Adrenal gland (tissue), 19 donors: ENCODE results near the gene SBNO2. TPM values are rescaled to one million over a fixed set of nuclear protein-coding genes. Genes with fewer than 3 reads are reported as not detected.
A peak's percentile ranks its signal among the peaks of the same experiment; 100 is the strongest.

ENCODE experiments used
- DNase-seq, 7 donors: peaks; one replicate each; pipeline ENCODE4 v3.0.0-alpha.2; 2019 to 2020
- H3K27ac ChIP-seq, 5 donors: fragments of 200-600 bp; sonication (generic) in 4 of 5; 1 replicate in 3 of 5; 2 replicates in 2 of 5; pipeline versions ENCODE4 v1.5.1 to v1.8.0; 2016 to 2020; ENCODE audit warnings: mild to moderate bottlenecking in 1 of 5
- H3K27me3 ChIP-seq: fragments of 200-600 bp; 2 replicates; pipeline ENCODE4 v1.8.0; 2021
- H3K36me3 ChIP-seq, 2 donors: fragments of 200-600 bp; replicated peaks in 1 of 2; 1 replicate in 1 of 2; 2 replicates in 1 of 2; pipeline versions ENCODE4 v1.5.1 to v1.8.0; 2018 to 2022
- H3K4me1 ChIP-seq, 2 donors: fragments of 200-600 bp; replicated peaks in 1 of 2; 1 replicate in 1 of 2; 2 replicates in 1 of 2; pipeline versions ENCODE4 v1.5.1 to v1.8.0; 2018 to 2021
- H3K4me3 ChIP-seq, 4 donors: fragments of 200-600 bp; sonication (generic) in 3 of 4; one replicate each; pipeline ENCODE4 v1.5.1; 2016 to 2018
- H3K9me3 ChIP-seq, 3 donors: fragments of 200-600 bp; sonication (generic) in 1 of 3; replicated peaks in 1 of 3; 1 replicate in 2 of 3; 2 replicates in 1 of 3; pipeline versions ENCODE4 v1.5.1 to v1.8.0; 2016 to 2021
- POLR2A ChIP-seq, 2 donors: fragments of 450-650 bp; IDR thresholded peaks; one replicate each; pipeline ENCODE4 v1.6.1; 2017; ENCODE audit warnings: antibody characterized with exemption in 2 of 2, mild to moderate bottlenecking in 2 of 2, moderate library complexity in 1 of 2
- WGBS, 4 donors: extraction: QIAGEN DNeasy Blood & Tissue Kit in 2 of 4; methylation state at CpG; one replicate each; pipeline versions ENCODE4 v1.1.5 to v1.1.7; 2013 to 2017; 5-methylcytosine and 5-hydroxymethylcytosine counted together
- intact Hi-C, 2 donors: fragments of 100-400 bp; cut with DNase I; formaldehyde crosslinking; loops; one replicate each; pipeline versions ENCODE4 v1.14.1 to v1.15.0; 2022 to 2023
- long read RNA-seq, 10 donors: library from polyadenylated mRNA in 3 of 10; unstranded in 2 of 10; stranded (forward) in 1 of 10; transcript quantifications; one replicate each; pipeline ENCODE4 v2.0.0 and lab custom pipeline, GENCODE V29; 2021 to 2026
- polyA plus RNA-seq, 3 donors: library from polyadenylated mRNA; stranded (reverse); fragments of 200-250 nt in 2 of 3; fragments of 350-450 nt in 1 of 3; fragmentation: Illumina TruSeq in 1 of 3; extraction: RNeasy Lipid Tissue Mini Kit (QIAGEN cat#74804) in 1 of 3; gene quantifications; one replicate each; pipeline ENCODE4 v1.2.3, GENCODE V29; 2013 to 2014
- total RNA-seq, 9 donors: library from RNA; depleted of rRNA in 4 of 9; stranded (reverse); fragments of >200 nt in 4 of 9; fragments of 120-200 nt in 1 of 9; fragmentation: NEBNext Ultra II Directional in 1 of 9; extraction: Animal tissue kit (Norgen Biotek cat#: 25700) in 1 of 9; gene quantifications; one replicate each; pipeline versions ENCODE4 v1.1.0 to v1.2.4, GENCODE V29; 2013 to 2023
- TF ChIP-seq, protein P1 (sequence below), 6 experiments: fragments of 450-650 bp in 4 of 6; fragments of 200-600 bp in 2 of 6; sonication (generic) in 1 of 6; IDR thresholded peaks; 1 replicate in 5 of 6; 2 replicates in 1 of 6; pipeline versions ENCODE4 v1.5.1 to v1.8.0; 2016 to 2021; ENCODE audit warnings: antibody characterized with exemption in 6 of 6, mild to moderate bottlenecking in 2 of 6, moderate library complexity in 1 of 6
- donor health status: healthy with polysubstance abuse.
- donor health status: Bipolar disorder and iron deficiency.
- donor health status: DM: yes; HTN: yes; CAD: no.
- donor health status: DM: no; HTN: no; CAD: no.
- donor health status: DM: no; HTN: no; CAD: no.
- donor health status: DM: yes; HTN: yes; CAD: no.

The SBNO2 gene, protein sequence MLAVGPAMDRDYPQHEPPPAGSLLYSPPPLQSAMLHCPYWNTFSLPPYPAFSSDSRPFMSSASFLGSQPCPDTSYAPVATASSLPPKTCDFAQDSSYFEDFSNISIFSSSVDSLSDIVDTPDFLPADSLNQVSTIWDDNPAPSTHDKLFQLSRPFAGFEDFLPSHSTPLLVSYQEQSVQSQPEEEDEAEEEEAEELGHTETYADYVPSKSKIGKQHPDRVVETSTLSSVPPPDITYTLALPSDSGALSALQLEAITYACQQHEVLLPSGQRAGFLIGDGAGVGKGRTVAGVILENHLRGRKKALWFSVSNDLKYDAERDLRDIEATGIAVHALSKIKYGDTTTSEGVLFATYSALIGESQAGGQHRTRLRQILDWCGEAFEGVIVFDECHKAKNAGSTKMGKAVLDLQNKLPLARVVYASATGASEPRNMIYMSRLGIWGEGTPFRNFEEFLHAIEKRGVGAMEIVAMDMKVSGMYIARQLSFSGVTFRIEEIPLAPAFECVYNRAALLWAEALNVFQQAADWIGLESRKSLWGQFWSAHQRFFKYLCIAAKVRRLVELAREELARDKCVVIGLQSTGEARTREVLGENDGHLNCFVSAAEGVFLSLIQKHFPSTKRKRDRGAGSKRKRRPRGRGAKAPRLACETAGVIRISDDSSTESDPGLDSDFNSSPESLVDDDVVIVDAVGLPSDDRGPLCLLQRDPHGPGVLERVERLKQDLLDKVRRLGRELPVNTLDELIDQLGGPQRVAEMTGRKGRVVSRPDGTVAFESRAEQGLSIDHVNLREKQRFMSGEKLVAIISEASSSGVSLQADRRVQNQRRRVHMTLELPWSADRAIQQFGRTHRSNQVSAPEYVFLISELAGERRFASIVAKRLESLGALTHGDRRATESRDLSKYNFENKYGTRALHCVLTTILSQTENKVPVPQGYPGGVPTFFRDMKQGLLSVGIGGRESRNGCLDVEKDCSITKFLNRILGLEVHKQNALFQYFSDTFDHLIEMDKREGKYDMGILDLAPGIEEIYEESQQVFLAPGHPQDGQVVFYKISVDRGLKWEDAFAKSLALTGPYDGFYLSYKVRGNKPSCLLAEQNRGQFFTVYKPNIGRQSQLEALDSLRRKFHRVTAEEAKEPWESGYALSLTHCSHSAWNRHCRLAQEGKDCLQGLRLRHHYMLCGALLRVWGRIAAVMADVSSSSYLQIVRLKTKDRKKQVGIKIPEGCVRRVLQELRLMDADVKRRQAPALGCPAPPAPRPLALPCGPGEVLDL (N-terminal part only)
- total RNA-seq (100 to 1,000 TPM in 3 of 9 donors, 10 to 100 TPM in 6; 14.4 to 176 (median 65.2) TPM), polyA plus RNA-seq (100 to 1,000 TPM in 1 of 3 donors, 10 to 100 TPM in 2; 13.6 to 118 (median 84.2) TPM)
- long read RNA-seq, donor 1, partial matches to known transcripts, result 169 of 182 reads
- long read RNA-seq, donor 1, other reads (novel, unspliced or antisense), result 11 of 182 reads
- long read RNA-seq, donor 2, result 0 reads
- long read RNA-seq, donor 3, full-length matches to known transcripts, result 1 of 1 reads
- long read RNA-seq, donor 3, partial matches to known transcripts, result 0 of 1 reads
- long read RNA-seq, donor 3, other reads (novel, unspliced or antisense), result 0 of 1 reads
- long read RNA-seq, donor 4, partial matches to known transcripts, result 0 of 1 reads
- long read RNA-seq, donor 4, other reads (novel, unspliced or antisense), result 1 of 1 reads
- long read RNA-seq, donor 5, full-length matches to known transcripts, result 58 of 129 reads
- long read RNA-seq, donor 5, partial matches to known transcripts, result 19 of 129 reads
- long read RNA-seq, donor 5, other reads (novel, unspliced or antisense), result 52 of 129 reads
- long read RNA-seq, donor 6, partial matches to known transcripts, result 0 of 1 reads
- long read RNA-seq, donor 6, other reads (novel, unspliced or antisense), result 1 of 1 reads
- long read RNA-seq, donor 7, result 0 reads
- long read RNA-seq, donor 8, partial matches to known transcripts, result 90 of 96 reads
- long read RNA-seq, donor 8, other reads (novel, unspliced or antisense), result 5 of 96 reads
- long read RNA-seq, donor 9, partial matches to known transcripts, result 0 of 4 reads
- long read RNA-seq, donor 9, other reads (novel, unspliced or antisense), result 0 of 4 reads
- long read RNA-seq, donor 10, partial matches to known transcripts, result 0 of 1 reads
- long read RNA-seq, donor 10, other reads (novel, unspliced or antisense), result 0 of 1 reads

DNA sequence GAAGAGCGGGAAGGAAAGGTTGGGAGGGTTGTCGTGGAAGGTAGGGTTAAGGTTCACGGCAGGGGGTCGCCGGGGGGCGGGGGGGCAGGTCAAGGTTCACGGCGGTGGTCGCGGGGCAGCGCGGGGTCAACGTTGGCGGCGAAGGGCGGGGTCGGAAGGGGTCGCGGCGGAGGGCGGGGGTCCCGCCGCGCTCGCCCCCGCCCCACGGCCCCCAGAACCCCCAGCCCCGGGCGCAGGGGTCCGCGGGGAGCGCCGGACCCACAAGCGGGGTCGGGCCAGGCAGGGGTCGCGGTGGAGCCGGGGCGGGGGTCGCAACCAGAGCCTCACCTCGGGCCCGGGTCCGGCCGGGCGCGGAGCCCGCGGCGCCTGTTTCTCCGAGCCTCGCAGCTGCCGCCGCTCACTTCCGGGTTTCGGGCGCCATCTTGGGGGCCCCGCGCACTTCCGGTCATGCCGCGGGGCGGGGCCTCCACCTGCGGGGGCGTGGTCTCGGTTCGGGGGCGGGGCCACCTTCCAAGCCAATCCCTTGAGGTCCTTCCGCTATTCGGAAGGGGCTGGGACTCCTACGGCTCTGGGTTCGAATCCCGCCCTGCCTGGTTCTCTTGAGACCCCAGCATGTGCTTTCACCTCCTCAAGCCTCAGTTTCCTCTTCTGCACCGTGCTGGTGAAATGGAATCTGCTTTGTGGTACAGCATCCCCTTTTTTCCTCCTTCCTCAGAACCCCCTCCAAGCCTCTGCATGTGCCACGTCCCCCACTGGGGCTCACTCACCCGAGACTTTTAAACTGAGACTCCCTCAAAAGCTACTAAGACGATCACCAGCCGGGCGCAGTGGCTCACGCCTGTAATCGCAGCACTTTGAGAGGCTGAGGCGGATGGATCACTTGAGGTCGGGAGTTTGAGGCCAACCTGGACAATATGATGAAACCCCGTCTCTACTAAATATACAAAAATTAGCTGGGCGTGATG, at the start of gene SBNO2:
TSS of gene SBNO2 (minus strand) at position 424 of the 965 bp plus-strand sequence. CDS start 19,992 bp downstream, outside the sequence.
- Histone ChIP-seq H3K27me3 (no peaks in the 10 kb centered on the region), H3K27ac (peak within 1 kb of the TSS; percentile 97 to 100 (median 99)), H3K36me3 (no peaks in the 10 kb centered on the region), H3K4me1 (peaks cover 29 to 34% of the 10 kb centered on the region in 2 donors), H3K4me3 (peak within 1 kb of the TSS; percentile 54 to 99 (median 74)), H3K9me3 (no peaks in the 10 kb centered on the region)
- TF ChIP-seq POLR2A (IDR thresholded peaks at IDR 0.05), result peak; percentile 74 to 92
- TF ChIP-seq, protein P1, sequence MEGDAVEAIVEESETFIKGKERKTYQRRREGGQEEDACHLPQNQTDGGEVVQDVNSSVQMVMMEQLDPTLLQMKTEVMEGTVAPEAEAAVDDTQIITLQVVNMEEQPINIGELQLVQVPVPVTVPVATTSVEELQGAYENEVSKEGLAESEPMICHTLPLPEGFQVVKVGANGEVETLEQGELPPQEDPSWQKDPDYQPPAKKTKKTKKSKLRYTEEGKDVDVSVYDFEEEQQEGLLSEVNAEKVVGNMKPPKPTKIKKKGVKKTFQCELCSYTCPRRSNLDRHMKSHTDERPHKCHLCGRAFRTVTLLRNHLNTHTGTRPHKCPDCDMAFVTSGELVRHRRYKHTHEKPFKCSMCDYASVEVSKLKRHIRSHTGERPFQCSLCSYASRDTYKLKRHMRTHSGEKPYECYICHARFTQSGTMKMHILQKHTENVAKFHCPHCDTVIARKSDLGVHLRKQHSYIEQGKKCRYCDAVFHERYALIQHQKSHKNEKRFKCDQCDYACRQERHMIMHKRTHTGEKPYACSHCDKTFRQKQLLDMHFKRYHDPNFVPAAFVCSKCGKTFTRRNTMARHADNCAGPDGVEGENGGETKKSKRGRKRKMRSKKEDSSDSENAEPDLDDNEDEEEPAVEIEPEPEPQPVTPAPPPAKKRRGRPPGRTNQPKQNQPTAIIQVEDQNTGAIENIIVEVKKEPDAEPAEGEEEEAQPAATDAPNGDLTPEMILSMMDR (IDR thresholded peaks at IDR 0.05), result no peak
- intact Hi-C loops, result loop anchor here in 1 of 2 donors (5.0 kb wide), 1 partner anchor 47 kb away; no protein-coding TSS in a partner anchor
- peak; percentile 88 to 96 (median 93) for DNase-seq
- WGBS, 4 donors, result 12 to 54% (median 23%) methylated on average over 17 to 84 of the region's 84 CpGs

DNA sequence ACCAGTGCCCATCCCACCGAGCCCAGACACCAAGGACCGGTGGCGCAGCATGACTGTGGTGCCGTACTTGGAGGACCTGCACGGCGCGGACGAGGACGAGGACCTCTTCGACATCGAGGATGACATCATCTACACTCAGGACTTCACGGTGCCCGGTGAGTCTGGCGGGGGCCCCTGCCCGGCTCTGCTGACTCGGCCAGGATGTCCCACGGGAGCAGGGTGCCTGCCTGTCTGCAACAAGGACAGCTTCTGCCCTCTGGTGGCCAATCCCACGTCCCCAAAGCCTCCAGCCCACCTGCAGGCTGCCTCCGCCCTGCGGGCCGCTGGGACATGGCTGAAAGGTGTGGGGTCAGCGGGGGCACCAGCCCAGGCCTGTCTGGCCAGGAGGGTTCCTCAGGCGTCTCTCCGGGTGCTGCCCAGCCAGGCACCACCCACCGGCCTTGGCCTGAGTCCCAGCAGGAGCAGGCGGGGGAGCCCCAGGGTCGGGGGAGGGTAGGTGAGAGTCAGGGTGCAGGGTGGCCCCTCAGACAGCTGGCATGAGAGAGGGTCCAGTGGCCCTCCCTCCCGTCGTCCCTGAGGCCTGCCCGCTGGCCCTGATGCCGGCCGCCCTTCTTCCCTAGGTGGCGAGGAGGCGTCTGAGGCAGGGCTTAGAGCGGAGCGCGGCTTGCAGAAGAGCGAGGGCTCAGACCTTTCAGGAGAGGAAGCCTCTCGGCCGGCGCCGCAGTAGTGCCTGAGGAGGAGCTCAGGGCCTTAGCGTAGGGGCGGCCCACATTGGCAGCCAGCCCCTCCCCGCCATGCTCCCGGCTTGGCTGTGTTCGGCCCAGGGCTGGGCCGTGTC, 49.2 kb upstream of the SBNO2 start:
- Histone ChIP-seq H3K9me3 (no peaks in the 10 kb centered on the region), H3K27ac (peak overlapping the region in 1 of 5 donors; percentile 66), H3K4me3 (no peak overlapping the region), H3K4me1 (peaks cover 7 to 32% of the 10 kb centered on the region in 2 donors), H3K36me3 (peaks cover 0 to 79% of the 10 kb centered on the region in 2 donors), H3K27me3 (no peaks in the 10 kb centered on the region)
- intact Hi-C loops, result no loop called here
- 58 to 73% (median 66%) methylated on average over 17 to 48 of the region's 48 CpGs; no CpG with 5 or more reads in 1 of the 4 donors for WGBS, 4 donors
- no peak for TF ChIP-seq POLR2A (IDR thresholded peaks at IDR 0.05)
- TF ChIP-seq, protein P1 (IDR thresholded peaks at IDR 0.05), result peak in 5 of 6 experiments; percentile 32 to 42 (median 42)
- DNase-seq, result peak in 4 of 7 donors; percentile 59 to 80 (median 66)
